GM12872 (cell line): ENCODE data around the gene IL11RA.

Source experiments
- TF ChIP-seq, protein P1 (sequence below): IDR thresholded peaks from 3 replicates; pipeline ENCODE4 v1.5.1; 2011; ENCODE audit warnings: low read depth, mild to moderate bottlenecking, low read length, moderate library complexity; ENCODE audit not compliant: insufficient read depth

Gene IL11RA

DNA sequence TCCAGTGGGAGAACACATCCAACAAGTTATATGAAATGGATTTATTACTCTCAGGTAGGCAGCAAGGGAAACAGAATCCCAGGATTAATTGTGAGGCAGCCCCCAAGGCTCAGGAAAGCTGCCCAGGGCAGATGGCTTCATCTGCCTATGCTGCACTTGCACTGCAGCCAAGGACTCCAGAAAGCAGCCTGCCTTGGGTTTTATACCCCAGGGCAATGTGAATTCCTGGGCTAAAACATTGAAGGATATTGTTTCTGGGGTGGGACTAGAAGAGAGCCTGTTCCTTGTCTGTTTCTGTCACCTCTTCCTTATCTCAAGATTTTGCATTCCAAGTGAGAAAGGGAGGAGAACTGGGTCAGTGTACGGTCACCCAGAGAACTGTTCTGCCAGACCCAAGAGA, 19.3 kb downstream of the IL11RA start:
- TF ChIP-seq, protein P1, sequence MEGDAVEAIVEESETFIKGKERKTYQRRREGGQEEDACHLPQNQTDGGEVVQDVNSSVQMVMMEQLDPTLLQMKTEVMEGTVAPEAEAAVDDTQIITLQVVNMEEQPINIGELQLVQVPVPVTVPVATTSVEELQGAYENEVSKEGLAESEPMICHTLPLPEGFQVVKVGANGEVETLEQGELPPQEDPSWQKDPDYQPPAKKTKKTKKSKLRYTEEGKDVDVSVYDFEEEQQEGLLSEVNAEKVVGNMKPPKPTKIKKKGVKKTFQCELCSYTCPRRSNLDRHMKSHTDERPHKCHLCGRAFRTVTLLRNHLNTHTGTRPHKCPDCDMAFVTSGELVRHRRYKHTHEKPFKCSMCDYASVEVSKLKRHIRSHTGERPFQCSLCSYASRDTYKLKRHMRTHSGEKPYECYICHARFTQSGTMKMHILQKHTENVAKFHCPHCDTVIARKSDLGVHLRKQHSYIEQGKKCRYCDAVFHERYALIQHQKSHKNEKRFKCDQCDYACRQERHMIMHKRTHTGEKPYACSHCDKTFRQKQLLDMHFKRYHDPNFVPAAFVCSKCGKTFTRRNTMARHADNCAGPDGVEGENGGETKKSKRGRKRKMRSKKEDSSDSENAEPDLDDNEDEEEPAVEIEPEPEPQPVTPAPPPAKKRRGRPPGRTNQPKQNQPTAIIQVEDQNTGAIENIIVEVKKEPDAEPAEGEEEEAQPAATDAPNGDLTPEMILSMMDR: no peak

- TF ChIP-seq, protein P1: no peak
Measured at GRCh38 chr9:34674440-34674839, 22.5 kb downstream of the IL11RA start.

DNA sequence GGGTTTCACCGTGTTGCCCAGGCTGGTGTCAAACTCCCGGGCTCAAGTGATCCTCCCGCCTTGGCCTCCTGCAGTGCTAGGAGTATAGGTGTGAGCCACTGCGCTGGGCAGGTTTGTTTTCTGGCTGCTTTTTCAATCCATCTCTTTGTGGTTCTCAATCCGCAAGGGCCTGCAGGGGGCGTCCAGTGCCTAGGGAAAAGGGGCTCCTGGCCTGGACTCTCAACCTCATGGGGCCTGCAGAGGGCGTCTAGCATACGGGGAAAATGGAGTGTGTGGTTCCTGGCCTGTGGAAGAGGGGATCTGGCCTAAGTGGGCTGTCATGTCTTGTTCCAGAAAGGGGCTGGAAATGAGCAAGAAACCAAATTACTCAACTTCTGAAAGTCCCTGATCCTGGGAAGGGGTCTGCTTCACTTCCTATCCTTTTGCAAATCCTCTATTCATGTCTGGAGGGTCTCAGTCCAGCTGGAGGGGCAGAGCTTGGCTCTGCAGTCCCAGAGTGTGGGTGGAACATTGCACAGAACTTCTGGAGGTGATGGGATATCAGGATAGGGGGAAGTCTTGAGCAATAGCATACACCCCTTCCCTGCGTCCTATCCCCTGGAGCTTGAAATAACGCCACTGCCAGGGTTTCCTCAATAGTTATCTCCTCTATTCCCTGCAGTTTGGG, 23.2 kb downstream of the IL11RA start:
- TF ChIP-seq, protein P1: peak; percentile 83

DNA sequence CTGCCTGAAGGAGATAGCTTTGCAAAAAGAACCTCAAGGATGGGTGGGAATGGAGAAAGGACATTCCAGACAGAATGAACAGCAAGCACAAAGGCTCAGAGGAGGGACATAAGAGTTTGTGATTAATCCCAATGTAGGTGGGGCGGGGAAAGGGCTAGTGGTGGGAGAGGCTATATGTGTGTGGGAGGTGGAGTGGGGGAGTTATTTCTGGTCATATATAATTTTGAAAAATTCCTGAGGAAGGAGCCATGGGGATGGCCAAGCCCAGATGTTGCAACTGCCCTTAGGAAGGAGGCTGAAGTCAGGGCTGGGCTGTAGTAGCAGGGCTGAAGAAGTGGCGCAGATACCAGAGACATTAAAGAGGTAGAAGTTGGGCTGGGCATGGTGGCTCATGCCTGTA, 23.9 kb downstream of the IL11RA start:
- TF ChIP-seq, protein P1: no peak

- TF ChIP-seq, protein P1: no peak
Measured at GRCh38 chr9:34684145-34684544, 32.2 kb downstream of the IL11RA start.

DNA sequence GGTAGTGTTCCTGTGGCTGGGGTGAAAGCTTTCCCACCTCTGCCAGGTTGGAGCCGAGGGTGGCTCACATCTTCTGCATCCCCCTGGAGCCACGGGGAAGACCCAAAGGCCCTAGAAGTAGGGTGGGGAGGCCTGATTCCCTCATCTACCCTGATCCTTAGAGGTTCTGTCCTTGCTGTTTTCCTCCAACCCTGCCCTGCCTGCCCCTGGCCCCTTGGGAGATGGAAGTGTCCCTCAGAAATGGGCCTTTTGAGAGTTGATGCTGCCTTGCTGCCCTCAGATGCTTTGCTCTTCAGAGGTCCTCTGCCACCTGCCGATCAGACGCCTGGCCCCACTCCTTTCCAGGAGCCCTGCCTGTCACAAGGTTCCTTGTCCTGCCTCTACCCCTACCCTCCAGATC, 32.8 kb downstream of the IL11RA start:
- TF ChIP-seq, protein P1: no peak

GRCh38 chr9:34685591-34685990, 33.6 kb downstream of the IL11RA start:
- TF ChIP-seq, protein P1: no peak
